GM21360 (cell line): ENCODE measurements around the gene RIC8A.

ENCODE experiments used
- ATAC-seq: cut with Tn5 transposase; IDR thresholded peaks from one replicate; pipeline ENCODE4 v1.9.1; 2021; ENCODE audit warnings: mild to moderate bottlenecking, moderate library complexity; ENCODE audit not compliant: unreplicated experiment

Gene RIC8A

DNA sequence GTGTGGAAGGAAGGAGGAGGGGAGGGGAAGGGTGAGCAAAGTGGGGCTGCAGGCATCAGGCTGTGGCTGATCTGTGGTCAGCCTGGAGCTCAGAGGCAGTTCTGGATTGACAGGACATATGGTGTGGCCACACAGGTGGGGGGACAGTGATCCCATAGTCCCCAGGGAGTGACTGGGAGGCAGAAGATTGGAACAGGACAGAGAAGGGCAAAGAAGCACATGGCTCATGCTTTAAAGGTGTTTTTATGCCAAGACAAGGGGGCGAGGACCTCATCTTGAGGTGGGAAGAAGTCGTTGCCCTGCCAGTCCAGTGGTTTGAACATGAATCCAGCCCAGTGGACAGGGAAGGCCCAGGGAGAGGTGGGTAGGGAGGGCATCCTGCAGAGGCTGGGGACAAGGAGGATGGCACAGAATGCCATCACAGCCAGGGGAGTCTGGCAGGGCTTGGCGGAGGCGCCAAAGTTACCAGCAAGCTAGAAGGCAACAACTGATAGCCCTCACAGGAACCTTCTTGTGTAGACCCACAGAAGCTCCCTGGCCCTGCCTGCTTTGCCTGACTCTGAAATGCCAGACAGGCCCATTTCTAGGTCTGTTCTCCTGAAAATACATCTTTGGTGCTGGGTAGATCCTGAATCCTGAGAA is 3.4 kb upstream of the RIC8A start:
- ATAC-seq = no peak

DNA sequence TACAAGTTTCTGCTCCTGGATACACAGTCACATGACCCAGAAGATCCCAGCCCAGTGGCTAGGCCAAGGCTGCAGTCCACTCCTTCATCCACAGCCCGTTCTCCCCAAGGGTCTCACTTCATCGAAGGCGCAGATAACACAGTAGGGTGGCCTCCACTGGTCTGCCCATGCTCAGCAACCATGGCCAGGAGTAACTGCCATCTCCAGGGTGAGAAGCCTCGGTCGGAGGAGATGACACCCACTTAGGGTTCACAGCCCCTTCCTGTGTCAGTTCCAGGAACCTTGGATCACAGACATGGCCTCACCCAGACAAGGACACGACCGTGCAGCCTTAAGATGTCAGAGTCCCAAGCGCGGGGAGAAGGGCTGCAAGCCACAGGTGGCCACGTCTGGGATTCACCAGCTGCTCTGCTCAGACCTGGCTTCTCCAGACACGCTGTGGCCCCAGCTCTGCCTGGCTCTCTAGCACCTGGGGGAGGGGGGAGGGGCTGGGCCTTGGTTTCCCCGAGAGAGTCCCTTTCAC is 2.9 kb upstream of the RIC8A start:
- ATAC-seq = no peak

DNA sequence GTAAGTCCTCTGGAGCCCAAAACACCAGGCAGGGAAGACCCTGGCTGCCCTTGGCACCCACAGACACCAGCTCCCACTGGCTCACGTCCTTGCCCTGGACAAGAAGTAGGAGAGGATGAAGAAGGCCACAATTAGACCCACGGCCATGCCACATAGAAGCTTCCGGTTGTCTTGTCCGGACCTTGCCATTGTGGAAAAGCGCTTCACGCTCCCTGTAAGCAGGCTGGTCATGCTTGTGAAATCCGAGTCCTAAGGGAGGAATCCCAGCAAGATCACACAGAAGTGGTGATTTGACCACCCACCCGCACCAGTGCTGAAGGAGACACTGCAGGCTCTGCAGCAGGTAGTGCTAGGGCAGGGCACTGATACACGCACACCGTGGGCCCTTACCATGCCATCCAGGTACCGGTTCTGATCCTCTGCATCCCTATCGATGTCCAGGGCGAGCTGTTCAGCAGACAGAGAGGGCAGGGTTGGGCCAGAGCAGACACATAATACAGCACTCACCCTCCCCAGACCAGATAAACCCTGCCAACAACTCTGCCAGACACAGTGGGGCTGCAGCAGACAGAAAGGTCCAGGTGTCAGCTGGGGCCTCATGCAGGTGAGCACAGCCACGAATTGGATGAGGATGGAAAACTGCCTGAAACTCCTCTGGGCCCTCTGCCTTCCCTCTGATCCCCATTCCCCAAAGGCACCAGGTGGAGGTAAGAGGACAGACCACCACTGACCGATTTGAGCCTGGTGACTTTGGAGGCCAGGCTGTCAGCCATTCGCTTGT is 2.1 kb upstream of the RIC8A start:
- ATAC-seq = no peak

DNA sequence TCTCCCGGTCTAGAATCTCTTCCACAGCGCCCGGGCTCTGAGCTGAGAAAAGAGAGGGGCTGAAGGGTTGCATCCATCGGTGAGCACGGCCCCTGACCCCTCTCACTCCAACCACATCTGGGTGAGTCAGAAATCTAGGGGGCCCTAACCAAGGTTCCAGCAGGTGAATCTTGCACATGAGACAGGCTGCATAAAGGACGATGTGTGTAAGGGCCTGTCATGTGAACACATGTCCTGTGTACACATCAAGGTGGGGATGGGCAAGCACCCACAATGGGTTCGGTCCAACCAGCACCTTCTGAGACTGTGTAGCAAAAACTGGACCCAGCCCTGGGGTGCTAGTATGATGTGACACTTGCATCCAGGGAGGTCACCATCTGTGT is 1.5 kb upstream of the RIC8A start:
- no peak for ATAC-seq

DNA sequence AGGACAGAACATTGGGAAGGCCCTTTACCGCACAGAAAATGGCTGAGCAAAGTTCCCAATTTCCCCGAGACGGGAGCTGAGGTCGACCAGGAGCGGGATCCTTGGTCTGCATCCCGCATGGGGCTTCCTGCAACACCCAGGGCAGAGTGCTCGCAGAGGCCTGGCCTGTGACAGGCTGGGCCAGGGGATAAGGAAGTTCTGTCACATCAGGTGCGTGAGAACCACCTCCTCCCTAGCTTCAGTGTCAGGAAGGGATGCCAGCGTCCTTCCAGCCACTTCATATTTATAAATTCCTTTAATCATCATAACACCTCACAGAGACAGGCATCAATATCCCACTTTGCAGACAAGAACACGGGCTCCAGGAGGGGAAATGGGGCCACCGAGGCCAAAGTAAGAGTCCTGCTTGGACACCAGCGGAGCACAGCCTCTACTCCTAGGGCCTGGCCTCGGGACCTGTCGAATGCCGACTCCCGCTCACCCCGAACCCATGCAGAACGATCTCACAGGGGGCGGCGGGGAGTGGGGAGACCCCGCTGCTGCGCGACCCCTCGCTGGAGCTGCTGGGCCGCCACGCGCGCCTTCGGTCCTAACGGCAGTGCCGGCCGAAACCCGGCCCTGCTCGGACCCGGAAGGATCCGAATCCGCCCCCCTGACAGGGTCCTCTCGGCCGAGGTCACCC is 841 bp upstream of the RIC8A start:
- no peak for ATAC-seq

DNA sequence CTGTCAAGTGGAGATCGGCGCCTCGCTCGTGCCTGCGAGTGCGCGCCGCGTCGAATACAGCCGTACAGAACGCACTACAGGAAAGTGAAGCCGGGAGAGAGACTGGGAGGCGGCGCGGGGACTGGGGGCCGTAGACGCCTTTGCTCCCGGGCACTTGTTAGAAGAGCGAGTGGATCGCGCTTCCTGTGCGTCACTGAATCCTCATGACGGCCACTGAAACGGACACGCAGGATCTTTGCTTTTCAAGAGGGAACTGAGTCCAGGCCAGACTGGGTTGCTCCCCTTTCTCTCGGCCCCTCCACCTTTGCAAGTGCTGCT is 314 bp downstream of the RIC8A start:
- ATAC-seq = no peak

DNA sequence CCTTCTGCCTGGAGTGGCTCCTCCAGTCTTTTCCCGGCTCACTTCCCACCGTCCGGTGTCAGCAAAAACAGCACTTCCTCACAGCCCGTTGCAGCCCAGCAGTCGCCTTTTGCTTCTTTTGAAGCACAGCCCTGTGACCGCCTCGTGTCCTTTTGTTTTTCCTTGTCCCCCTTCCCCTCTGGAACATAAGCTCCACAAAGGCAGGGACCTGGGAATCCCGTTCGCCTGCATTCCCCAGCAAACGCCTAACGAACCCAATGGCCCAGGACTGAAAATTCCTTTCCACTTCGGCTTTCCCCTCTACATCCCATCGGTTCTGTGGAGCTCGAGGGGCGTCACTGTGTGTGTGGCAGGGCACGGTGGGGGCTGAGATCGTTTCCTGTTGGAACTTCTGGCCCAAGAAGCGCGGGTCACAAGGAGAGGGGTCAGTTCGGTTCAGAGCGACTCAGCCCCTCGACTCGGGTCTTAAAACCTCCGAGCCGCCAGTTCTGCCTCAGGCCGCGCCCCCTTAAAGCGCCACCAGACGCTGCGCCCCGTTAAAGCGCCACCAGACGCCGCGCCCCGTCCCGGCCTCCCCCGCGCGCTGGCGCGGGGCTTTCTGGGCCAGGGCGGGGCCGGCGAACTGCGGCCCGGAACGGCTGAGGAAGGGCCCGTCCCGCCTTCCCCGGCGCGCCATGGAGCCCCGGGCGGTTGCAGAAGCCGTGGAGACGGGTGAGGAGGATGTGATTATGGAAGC is 841 bp downstream of the RIC8A start:
- peak; percentile 43 for ATAC-seq

DNA sequence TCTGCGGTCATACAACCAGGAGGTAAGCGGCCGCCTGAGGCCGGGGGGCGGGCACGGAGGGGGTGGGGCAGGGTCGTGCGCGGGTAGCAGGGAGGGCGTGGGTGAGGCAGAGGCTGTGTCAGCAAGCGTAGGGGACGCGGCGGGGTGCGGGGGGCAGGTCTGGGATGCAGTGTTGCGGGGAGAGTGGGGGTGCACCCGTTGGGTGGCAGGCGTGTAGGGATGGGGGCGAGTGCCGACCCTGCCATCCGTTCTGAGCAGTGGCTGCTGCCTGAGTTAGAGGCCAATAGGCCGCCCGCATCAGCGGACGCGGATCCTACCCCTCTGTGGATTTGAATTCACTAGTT is 1.4 kb downstream of the RIC8A start:
- ATAC-seq = peak; percentile 2

DNA sequence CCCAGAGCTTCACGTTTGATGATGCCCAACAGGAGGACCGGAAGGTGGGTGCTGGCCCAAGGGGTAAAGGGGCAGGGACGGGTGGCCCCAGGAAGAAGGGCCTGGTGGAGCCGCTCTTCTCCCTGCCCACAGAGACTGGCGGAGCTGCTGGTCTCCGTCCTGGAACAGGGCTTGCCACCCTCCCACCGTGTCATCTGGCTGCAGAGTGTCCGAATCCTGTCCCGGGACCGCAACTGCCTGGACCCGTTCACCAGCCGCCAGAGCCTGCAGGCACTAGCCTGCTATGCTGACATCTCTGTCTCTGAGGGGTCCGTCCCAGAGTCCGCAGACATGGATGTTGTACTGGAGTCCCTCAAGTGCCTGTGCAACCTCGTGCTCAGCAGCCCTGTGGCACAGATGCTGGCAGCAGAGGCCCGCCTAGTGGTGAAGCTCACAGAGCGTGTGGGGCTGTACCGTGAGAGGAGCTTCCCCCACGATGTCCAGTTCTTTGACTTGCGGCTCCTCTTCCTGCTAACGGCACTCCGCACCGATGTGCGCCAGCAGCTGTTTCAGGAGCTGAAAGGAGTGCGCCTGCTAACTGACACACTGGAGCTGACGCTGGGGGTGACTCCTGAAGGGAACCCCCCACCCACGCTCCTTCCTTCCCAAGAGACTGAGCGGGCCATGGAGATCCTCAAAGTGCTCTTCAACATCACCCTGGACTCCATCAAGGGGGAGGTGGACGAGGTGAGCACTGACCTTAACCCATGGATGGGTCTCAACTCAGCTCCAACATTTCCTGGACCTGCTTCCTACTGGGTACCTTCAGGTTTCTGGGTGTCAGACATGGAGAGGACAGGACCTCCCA is 2.0 kb downstream of the RIC8A start:
- no peak for ATAC-seq

DNA sequence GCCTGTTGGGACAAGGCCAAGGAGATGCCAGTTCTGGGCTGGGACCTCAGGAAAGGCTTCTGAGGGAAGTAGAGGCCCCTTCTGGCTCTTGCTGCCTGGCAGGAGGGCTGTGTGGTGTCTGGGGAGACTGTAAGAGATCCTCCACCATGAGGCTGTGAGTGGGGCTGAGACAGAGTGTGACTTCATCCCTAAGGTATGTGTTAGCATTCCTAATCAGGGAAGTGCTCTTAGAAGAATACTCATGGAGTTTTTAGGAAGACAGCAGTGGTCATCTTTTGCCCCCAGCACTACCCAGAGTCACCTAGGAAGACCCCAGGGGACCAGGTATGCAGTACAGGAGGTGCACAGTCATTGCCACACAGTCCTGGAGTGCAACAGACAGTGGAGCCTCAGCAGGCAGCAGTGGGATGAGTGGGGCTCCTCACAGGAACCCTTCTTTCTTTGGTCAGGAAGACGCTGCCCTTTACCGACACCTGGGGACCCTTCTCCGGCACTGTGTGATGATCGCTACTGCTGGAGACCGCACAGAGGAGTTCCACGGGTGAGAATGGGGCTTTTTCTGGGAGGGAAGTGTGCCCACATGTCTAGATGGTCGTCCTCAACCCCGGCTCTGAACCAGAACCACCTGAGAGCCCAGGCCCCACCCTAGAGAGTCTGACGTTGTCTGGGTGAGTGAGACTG is 2.8 kb downstream of the RIC8A start:
- no peak for ATAC-seq

DNA sequence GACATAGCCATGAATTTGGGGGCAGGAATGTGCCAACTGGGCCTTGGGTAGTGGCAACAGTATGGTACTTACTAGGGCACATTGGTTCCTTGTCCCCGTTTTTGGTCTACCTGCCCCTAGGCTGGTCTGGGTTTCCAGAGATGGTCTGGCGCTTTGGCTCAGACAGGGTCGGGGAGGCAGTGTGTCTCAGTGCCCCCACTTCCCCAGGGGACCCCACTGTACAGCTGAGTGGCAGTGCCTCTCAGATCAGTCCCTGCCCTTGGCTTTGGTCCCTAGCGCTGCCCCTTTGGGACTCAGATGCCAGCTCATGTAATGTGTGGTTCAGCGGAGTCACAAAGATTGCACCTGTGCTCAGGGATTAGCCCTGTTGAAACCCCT is 3.3 kb downstream of the RIC8A start:
- no peak for ATAC-seq

DNA sequence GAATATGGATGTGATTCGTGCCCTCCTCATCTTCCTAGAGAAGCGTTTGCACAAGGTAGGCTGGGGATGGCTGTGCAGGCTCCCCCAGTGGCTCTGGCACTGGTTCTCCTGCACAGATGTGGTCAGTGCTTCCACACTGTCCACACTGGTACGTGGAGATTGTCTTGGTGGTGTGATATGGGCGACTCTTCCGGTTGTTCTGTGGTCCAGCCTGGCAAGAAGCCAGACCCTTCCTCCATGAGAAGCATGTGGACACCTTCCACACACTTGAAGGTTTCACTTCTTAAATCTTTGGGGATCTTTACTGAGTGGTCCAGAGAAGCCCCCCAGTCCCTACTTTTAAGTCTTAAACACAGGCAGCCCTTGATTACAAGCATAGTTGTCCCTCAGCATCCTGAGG is 3.8 kb downstream of the RIC8A start:
- no peak for ATAC-seq

DNA sequence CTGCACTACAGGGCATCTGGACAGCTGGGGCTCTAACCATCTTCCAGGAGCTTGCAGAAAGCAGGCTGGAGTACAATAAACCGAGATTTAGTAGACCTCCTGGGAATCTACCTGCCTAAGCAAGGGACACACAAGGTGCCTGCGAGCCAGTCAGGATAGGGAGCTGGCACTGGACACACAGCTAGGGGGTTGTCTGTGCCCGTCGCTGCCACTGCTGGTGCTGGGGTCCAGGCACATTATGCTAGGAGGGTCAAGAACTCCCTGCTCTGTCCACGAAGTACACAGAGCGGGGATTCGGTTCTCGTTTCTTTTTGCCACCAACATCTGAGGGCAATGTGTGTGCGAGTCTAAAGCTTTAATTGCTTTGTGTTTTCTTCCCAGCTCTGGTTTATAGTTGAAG is 4.2 kb downstream of the RIC8A start:
- ATAC-seq = no peak

DNA sequence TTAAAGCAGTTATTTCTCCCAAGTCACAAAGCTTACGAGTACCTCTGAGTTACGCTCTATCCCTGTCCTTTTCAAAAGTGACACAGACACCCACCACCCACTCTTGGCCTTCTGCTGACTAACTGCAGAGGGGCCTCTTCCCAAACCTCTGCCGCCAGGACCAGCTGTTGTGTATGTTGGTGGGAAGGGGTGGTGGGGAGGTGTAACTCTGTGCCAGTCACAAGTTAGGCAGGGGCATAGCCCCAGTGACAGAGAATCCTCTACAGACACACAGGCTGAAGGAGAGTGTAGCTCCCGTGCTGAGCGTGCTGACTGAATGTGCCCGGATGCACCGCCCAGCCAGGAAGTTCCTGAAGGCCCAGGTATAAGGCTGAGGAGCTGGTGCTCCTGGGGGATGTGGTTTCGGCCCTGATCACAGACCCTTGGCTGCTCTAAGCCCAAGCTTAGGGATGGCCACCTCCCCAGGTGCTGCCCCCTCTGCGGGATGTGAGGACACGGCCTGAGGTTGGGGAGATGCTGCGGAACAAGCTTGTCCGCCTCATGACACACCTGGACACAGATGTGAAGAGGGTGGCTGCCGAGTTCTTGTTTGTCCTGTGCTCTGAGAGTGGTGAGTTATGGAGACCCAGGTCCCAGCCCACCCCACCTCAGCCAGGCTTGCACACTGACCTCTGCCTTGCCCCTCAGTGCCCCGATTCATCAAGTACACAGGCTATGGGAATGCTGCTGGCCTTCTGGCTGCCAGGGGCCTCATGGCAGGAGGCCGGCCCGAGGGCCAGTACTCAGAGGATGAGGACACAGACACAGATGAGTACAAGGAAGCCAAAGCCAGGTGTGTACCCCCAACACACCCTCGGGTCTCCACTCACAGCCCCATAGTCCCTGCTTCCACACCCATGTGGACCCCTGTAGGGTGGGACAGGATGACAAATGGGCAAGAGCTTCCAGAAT is 4.9 kb downstream of the RIC8A start:
- no peak for ATAC-seq

DNA sequence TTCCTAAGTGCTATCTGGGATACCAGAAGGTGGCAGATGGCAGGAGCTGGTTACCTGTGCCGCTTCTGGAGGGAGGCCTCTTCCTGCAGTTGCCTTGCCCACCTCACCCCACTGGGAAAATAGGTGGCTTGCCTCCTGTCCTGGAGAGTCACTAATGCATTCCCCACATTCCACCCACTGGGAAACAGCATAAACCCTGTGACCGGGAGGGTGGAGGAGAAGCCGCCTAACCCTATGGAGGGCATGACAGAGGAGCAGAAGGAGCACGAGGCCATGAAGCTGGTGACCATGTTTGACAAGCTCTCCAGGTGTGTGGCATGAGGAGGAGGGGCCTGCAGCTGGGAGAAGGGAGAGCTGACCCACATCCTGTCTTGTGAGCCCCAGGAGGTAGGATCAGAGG is 5.6 kb downstream of the RIC8A start:
- ATAC-seq = no peak

DNA sequence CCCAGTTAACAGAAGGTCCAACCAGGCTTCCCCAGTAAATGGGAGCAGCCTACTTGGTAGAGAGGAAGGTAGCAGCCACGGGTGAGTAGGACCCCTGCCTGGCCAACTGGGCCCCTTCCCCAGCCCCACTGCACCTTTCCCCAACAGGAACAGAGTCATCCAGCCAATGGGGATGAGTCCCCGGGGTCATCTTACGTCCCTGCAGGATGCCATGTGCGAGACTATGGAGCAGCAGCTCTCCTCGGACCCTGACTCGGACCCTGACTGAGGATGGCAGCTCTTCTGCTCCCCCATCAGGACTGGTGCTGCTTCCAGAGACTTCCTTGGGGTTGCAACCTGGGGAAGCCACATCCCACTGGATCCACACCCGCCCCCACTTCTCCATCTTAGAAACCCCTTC is 6.6 kb downstream of the RIC8A start:
- no peak for ATAC-seq

DNA sequence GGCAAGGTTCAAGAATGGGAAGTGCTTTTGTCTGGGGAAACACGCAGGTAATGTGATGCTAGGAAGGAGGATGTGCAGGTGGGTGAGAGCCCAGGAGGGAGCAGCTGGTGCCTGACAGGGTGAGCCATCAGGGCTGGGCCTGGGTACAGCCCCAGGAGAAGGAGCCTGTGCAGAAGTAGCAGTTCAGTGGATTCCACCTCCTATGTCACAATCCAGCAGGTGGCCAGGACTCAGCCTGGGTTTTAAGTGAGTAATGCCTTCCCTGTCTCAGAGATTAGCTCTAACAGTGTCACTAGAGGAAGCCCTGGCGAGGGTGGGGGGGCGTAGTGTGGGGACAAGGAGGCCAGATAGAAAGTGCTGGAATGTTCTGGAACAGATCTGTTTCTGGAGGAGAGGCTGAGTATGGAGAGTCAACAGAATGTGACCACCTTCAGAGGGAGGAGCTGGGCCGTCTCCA is 8.1 kb downstream of the RIC8A start:
- ATAC-seq = no peak

DNA sequence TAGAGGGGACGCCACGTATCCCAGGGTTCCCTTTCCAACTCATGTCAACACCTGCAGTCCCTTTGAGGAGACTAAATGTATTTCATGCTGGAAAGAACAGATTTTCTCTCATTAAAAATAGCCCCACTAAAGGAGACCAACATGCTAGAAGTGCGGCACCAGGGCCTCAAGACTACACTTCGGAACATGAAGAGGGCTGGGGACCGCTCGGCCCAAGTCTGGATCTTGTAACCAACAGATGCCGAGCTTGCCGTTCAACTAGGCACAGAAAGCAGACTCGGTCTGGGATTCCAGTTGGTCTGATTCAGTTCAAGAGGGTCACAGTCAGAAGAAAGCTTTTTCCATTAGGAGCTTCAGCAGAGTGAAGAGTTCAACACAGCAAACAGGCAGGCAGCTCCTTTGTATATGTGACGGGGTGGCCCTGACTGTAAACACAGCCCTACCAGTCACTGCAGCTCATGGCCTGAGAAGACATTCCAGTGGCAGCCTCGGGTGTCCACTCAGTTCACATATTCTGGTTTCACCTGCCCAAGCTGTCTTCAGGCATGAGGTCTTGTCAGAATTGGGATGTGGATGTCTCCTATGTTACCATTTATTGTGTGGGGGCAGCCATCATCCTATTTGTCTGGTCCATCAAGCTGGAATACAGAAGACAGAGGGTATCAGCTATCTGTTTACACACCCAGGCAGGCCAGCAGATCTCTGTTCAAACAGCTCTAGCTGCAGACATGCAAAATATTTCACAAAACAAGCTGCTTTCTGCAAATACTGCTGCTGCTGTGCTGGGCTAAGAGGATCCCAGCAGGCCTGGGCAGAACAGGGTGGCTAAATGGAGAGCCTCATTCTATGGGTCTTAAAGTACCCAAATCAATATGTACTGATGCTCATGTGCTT is 8.8 kb downstream of the RIC8A start:
- ATAC-seq = no peak
